ENCODE results near the gene LRMDA. TPM values are rescaled to one million over a fixed set of nuclear protein-coding genes. Genes with fewer than 3 reads are reported as not detected.

The LRMDA gene
- total RNA-seq, 2 donors from 2014 or later, result 9.6 to 12.6 TPM

- DNase-seq (ENCODE audit: low spot score), result no peak
- WGBS, result 76% methylated on average over 2 of the region's 2 CpGs
- no peaks in the 10 kb centered on the region for H3K9me3 ChIP-seq
- intact Hi-C loops (cut with DNase I), result no loop called here
- no peak overlapping the region for H3K4me3 ChIP-seq
- H3K27ac ChIP-seq, result peak overlapping the region in 1 of 2 donors; percentile 8
- H3K36me3 ChIP-seq, result no peaks in the 10 kb centered on the region
- no peaks in the 10 kb centered on the region for H3K27me3 ChIP-seq (replicated peaks; ENCODE audit: insufficient read depth)
- no peak for TF ChIP-seq POLR2A (IDR thresholded peaks at IDR 0.05)
- TF ChIP-seq, protein P1, sequence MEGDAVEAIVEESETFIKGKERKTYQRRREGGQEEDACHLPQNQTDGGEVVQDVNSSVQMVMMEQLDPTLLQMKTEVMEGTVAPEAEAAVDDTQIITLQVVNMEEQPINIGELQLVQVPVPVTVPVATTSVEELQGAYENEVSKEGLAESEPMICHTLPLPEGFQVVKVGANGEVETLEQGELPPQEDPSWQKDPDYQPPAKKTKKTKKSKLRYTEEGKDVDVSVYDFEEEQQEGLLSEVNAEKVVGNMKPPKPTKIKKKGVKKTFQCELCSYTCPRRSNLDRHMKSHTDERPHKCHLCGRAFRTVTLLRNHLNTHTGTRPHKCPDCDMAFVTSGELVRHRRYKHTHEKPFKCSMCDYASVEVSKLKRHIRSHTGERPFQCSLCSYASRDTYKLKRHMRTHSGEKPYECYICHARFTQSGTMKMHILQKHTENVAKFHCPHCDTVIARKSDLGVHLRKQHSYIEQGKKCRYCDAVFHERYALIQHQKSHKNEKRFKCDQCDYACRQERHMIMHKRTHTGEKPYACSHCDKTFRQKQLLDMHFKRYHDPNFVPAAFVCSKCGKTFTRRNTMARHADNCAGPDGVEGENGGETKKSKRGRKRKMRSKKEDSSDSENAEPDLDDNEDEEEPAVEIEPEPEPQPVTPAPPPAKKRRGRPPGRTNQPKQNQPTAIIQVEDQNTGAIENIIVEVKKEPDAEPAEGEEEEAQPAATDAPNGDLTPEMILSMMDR (IDR thresholded peaks at IDR 0.05), result no peak
- TF ChIP-seq POLR2AphosphoS5 (IDR thresholded peaks at IDR 0.05), result no peak
- H3K4me1 ChIP-seq (replicated peaks), result no peaks in the 10 kb centered on the region
Observed at GRCh38 chr10:76149602-76150138, 718.2 kb downstream of the LRMDA start.

GRCh38 chr10:76150139-76150875 is 718.9 kb downstream of the LRMDA start:
- peak overlapping the region in 1 of 2 donors; percentile 8 for H3K27ac ChIP-seq
- no peaks in the 10 kb centered on the region for H3K9me3 ChIP-seq
- 48% methylated on average over 17 of the region's 17 CpGs for WGBS

DNA sequence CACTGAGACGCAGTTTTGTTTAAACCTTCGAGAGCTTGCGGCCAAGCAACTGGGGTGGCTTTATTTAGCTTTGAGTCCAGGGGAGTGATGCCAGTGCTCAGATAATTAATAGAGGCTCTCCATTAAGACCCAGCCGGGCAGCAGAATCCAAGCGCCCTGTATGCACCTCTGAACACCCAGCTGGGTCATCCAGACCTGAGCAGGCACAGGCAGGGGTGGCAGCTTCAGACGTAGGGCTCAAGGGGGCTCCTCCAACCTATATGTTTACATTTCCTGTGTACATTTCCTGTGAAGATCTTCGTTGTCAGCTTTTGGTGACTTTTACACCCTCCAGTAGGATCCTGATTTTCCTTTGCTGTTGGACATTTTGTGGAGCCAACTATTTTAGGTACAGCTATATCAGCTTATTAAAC is 719.5 kb downstream of the LRMDA start:
- H3K27ac ChIP-seq, result no peak overlapping the region
- WGBS, result 57% methylated on average over 7 of the region's 7 CpGs
- intact Hi-C loops (cut with DNase I), result no loop called here
- H3K9me3 ChIP-seq, result no peaks in the 10 kb centered on the region
- TF ChIP-seq, protein P1 (IDR thresholded peaks at IDR 0.05), result no peak
- TF ChIP-seq POLR2A (IDR thresholded peaks at IDR 0.05) (no peak), POLR2AphosphoS5 (IDR thresholded peaks at IDR 0.05) (no peak)
- H3K36me3 ChIP-seq, result no peaks in the 10 kb centered on the region
- no peak for DNase-seq (ENCODE audit: low spot score)
- no peaks in the 10 kb centered on the region for H3K27me3 ChIP-seq (replicated peaks; ENCODE audit: insufficient read depth)
- H3K4me3 ChIP-seq, result no peak overlapping the region
- H3K4me1 ChIP-seq (replicated peaks), result no peaks in the 10 kb centered on the region

More at GRCh38 chr10:76150139-76150875, 718.9 kb downstream of the LRMDA start:
- Histone ChIP-seq H3K36me3 (no peaks in the 10 kb centered on the region), H3K4me3 (no peak overlapping the region), H3K4me1 (replicated peaks) (no peaks in the 10 kb centered on the region), H3K27me3 (replicated peaks; ENCODE audit: insufficient read depth) (no peaks in the 10 kb centered on the region)
- TF ChIP-seq POLR2AphosphoS5 (IDR thresholded peaks at IDR 0.05), result peak; percentile 13
- TF ChIP-seq, protein P1 (IDR thresholded peaks at IDR 0.05), result no peak
- DNase-seq (ENCODE audit: low spot score), result peak; percentile 36
- intact Hi-C loops (cut with DNase I), result no loop called here

GRCh38 chr10:76152186-76152585 is 720.8 kb downstream of the LRMDA start:
- TF ChIP-seq POLR2A (IDR thresholded peaks at IDR 0.05) (no peak), POLR2AphosphoS5 (IDR thresholded peaks at IDR 0.05) (no peak)
- TF ChIP-seq, protein P1 (IDR thresholded peaks at IDR 0.05), result no peak

DNA sequence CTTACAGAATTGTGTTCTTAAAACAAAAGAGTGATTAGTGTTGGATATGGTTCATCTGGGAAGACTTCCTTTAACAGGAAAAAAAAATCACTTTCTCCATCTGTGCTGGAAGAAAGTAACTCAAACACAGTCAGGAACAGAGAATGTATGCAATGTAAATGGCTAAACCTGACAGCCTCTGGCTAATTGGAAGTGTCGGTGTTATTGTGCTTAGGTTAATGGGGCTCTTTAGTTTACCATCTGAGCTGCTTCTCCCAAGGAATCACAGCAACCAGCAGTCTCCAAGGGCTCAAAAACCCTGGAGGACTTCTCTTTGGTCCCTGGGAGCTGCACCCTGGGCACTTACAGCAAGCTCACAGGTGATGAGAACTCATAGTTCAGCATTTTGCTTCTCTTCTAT is 724.5 kb downstream of the LRMDA start:
- no peaks in the 10 kb centered on the region for H3K27me3 ChIP-seq (replicated peaks; ENCODE audit: insufficient read depth)
- DNase-seq (ENCODE audit: low spot score), result no peak
- 79% methylated on average over 1 of the region's 1 CpG for WGBS
- no peaks in the 10 kb centered on the region for H3K36me3 ChIP-seq
- TF ChIP-seq, protein P1 (IDR thresholded peaks at IDR 0.05), result no peak
- TF ChIP-seq POLR2A (IDR thresholded peaks at IDR 0.05) (no peak), POLR2AphosphoS5 (IDR thresholded peaks at IDR 0.05) (no peak)
- H3K4me1 ChIP-seq (replicated peaks), result no peaks in the 10 kb centered on the region
- H3K4me3 ChIP-seq, result no peak overlapping the region
- H3K27ac ChIP-seq, result no peak overlapping the region
- no peaks in the 10 kb centered on the region for H3K9me3 ChIP-seq
- intact Hi-C loops (cut with DNase I), result no loop called here

More at GRCh38 chr10:76152186-76152585, 720.8 kb downstream of the LRMDA start:
- Histone ChIP-seq H3K9me3 (no peaks in the 10 kb centered on the region), H3K36me3 (no peaks in the 10 kb centered on the region), H3K27ac (no peak overlapping the region), H3K4me3 (no peak overlapping the region), H3K27me3 (replicated peaks; ENCODE audit: insufficient read depth) (no peaks in the 10 kb centered on the region), H3K4me1 (replicated peaks) (no peaks in the 10 kb centered on the region)
- WGBS, result 94% methylated on average over 1 of the region's 1 CpG
- DNase-seq (ENCODE audit: low spot score), result no peak
- intact Hi-C loops (cut with DNase I), result no loop called here
